ENCODE results near the gene PHACTR3.

DNA sequence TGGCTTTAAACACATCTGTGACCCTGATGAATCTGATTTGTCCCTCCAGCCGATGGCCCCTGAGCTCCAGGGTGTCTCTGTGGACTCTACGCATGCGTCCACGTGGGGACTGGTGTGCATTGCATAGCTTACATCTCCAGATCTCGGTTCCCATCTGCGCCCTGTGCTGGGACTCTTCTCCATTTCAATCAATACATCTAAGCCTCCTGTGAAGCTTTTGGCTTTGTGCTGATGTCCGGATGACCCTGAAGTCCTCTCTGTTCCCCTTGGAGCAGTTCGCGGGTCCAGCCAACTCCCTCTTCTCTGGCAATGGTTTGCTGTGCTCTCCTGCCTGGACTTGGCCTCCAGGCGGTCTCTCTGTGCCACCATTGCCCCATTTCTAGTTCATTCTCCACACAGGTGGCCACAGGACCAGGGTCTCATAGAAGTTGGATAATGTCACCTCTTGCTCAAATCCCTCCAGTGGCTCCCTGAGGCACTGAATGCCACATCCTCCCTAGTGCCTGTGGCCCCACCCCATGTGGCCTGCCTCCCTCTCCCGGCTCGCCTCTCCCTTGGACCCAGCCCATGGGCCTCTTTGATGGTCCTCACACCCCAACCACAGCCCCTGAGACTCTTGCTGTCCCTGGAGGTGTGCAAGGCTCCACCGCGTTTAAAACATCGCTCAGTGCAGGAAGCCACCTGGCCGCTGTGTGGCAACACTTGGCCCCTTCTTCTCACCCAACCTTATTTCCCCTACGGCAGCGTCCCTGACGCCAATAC lies 173.7 kb downstream of the PHACTR3 start:
- TF ChIP-seq, protein P1, sequence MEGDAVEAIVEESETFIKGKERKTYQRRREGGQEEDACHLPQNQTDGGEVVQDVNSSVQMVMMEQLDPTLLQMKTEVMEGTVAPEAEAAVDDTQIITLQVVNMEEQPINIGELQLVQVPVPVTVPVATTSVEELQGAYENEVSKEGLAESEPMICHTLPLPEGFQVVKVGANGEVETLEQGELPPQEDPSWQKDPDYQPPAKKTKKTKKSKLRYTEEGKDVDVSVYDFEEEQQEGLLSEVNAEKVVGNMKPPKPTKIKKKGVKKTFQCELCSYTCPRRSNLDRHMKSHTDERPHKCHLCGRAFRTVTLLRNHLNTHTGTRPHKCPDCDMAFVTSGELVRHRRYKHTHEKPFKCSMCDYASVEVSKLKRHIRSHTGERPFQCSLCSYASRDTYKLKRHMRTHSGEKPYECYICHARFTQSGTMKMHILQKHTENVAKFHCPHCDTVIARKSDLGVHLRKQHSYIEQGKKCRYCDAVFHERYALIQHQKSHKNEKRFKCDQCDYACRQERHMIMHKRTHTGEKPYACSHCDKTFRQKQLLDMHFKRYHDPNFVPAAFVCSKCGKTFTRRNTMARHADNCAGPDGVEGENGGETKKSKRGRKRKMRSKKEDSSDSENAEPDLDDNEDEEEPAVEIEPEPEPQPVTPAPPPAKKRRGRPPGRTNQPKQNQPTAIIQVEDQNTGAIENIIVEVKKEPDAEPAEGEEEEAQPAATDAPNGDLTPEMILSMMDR (IDR thresholded peaks at IDR 0.05; ENCODE audit: low read length) = no peak
- no peak for TF ChIP-seq EZH2 (IDR thresholded peaks at IDR 0.05; ENCODE audit: borderline replicate concordance, low read length)

Data from OCI-LY1 (cell line).